GM19438 (cell line): Measurements from ENCODE around the gene STK32C.
A peak's percentile ranks its signal among the peaks of the same experiment; 100 is the strongest.

Experiments
- ATAC-seq: cut with Tn5 transposase; IDR thresholded peaks from one replicate; pipeline ENCODE4 v1.9.1; 2021; ENCODE audit warnings: low read depth; ENCODE audit not compliant: unreplicated experiment

Gene STK32C

GRCh38 chr10:132174237-132174636 is 133.5 kb downstream of the STK32C start:
- ATAC-seq = no peak

- no peak for ATAC-seq
These were observed 134.6 kb downstream of the STK32C start for GRCh38 chr10:132173185-132173584.

GRCh38 chr10:132172091-132173066 is 135.4 kb downstream of the STK32C start:
- ATAC-seq = no peak

GRCh38 chr10:132170561-132171361 is 137.0 kb downstream of the STK32C start:
- no peak for ATAC-seq

- no peak for ATAC-seq
These were observed 137.8 kb downstream of the STK32C start for GRCh38 chr10:132169766-132170560.

- ATAC-seq = no peak
These were observed 138.6 kb downstream of the STK32C start for GRCh38 chr10:132169031-132169765.

- no peak for ATAC-seq
These were observed 139.1 kb downstream of the STK32C start for GRCh38 chr10:132168571-132169030.

- no peak for ATAC-seq
These were observed 139.8 kb downstream of the STK32C start for GRCh38 chr10:132167976-132168375.

GRCh38 chr10:132167041-132167674 is 140.6 kb downstream of the STK32C start:
- no peak for ATAC-seq

GRCh38 chr10:132166216-132166950 is 141.4 kb downstream of the STK32C start:
- ATAC-seq = no peak

GRCh38 chr10:132165416-132165980 is 142.3 kb downstream of the STK32C start:
- ATAC-seq = no peak

- ATAC-seq = no peak
These were observed 142.9 kb downstream of the STK32C start for GRCh38 chr10:132164761-132165278.

GRCh38 chr10:132163826-132164515 is 143.8 kb downstream of the STK32C start:
- no peak for ATAC-seq

GRCh38 chr10:132163278-132163765 is 144.4 kb downstream of the STK32C start:
- peak; percentile 80 for ATAC-seq

GRCh38 chr10:132162590-132163277 is 145.0 kb downstream of the STK32C start:
- ATAC-seq = no peak

- ATAC-seq = no peak
These were observed 145.7 kb downstream of the STK32C start for GRCh38 chr10:132162021-132162531.
